ENCODE measurements around the gene IKBKE. TPM values are rescaled to one million over a fixed set of nuclear protein-coding genes. Genes with fewer than 3 reads are reported as not detected.

The IKBKE gene
- total RNA-seq, 1 experiment from 2014 or later: 5.1 TPM

GRCh38 chr1:206465951-206466350, 4.3 kb upstream of the IKBKE start:
- Histone ChIP-seq H3K9me2 (ENCODE audit: insufficient read depth) (no peaks in the 10 kb centered on the region), H3K4me1 (ENCODE audit: control insufficient read depth in 1 of 2, insufficient read depth in 2 of 2, low read length in 2 of 2) (peaks cover 13 to 24% of the 10 kb centered on the region in 2 experiments; a peak in 3 of 4 replicates), H3K27me3 (ENCODE audit: insufficient read depth, low read length) (no peaks in the 10 kb centered on the region), H2AFZ (ENCODE audit: low read depth, low read length, poor library complexity, severe bottlenecking) (no peak overlapping the region), H3K9me3 (ENCODE audit: control insufficient read depth in 1 of 2, insufficient read depth in 1 of 2, low read depth in 1 of 2, low read length in 2 of 2) (no peaks in the 10 kb centered on the region), H3K4me2 (ENCODE audit: low read length) (no peak overlapping the region), H3K79me2 (ENCODE audit: insufficient read depth, low read length) (no peaks in the 10 kb centered on the region), H3K36me3 (ENCODE audit: control insufficient read depth in 1 of 2, insufficient read depth in 2 of 2, low read length in 2 of 2) (no peaks in the 10 kb centered on the region), H3K9ac (ENCODE audit: low read length) (no peak overlapping the region), H3K4me3 (replicated peaks in 1 of 2; ENCODE audit: low read depth in 1 of 2, low read length in 2 of 2) (no peak overlapping the region), H4K20me1 (ENCODE audit: insufficient read depth) (no peaks in the 10 kb centered on the region), H3K27ac (ENCODE audit: low read depth, low read length) (no peak overlapping the region)
- no peak for DNase-seq (ENCODE audit: low read depth, low spot score)
- intact Hi-C loops (cut with micrococcal nuclease): no loop called here
- no TSS peak for BruUV-seq (replicated peaks)
- POLR2A ChIA-PET: no interaction called here
- no peak for ATAC-seq
- CTCF ChIA-PET: no interaction called here
- RAD21 ChIA-PET (ENCODE audit: low non-redundant PET in 1 of 2, low total read pairs in 2 of 2, uncharacterized antibody in 2 of 2, unreplicated experiment in 2 of 2): no interaction called here
- TF ChIP-seq, protein P1, sequence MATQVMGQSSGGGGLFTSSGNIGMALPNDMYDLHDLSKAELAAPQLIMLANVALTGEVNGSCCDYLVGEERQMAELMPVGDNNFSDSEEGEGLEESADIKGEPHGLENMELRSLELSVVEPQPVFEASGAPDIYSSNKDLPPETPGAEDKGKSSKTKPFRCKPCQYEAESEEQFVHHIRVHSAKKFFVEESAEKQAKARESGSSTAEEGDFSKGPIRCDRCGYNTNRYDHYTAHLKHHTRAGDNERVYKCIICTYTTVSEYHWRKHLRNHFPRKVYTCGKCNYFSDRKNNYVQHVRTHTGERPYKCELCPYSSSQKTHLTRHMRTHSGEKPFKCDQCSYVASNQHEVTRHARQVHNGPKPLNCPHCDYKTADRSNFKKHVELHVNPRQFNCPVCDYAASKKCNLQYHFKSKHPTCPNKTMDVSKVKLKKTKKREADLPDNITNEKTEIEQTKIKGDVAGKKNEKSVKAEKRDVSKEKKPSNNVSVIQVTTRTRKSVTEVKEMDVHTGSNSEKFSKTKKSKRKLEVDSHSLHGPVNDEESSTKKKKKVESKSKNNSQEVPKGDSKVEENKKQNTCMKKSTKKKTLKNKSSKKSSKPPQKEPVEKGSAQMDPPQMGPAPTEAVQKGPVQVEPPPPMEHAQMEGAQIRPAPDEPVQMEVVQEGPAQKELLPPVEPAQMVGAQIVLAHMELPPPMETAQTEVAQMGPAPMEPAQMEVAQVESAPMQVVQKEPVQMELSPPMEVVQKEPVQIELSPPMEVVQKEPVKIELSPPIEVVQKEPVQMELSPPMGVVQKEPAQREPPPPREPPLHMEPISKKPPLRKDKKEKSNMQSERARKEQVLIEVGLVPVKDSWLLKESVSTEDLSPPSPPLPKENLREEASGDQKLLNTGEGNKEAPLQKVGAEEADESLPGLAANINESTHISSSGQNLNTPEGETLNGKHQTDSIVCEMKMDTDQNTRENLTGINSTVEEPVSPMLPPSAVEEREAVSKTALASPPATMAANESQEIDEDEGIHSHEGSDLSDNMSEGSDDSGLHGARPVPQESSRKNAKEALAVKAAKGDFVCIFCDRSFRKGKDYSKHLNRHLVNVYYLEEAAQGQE (IDR thresholded peaks at IDR 0.05; ENCODE audit: low read depth): no peak
- TF ChIP-seq EZH2phosphoT487 (IDR thresholded peaks at IDR 0.05; ENCODE audit: borderline replicate concordance): no peak
- no peak for TF ChIP-seq CEBPB (IDR thresholded peaks at IDR 0.05; ENCODE audit: low read depth)
- no peak for TF ChIP-seq RAD21 (IDR thresholded peaks at IDR 0.05; ENCODE audit: low read depth)
- no peak for TF ChIP-seq YY1 (IDR thresholded peaks at IDR 0.05; ENCODE audit: extremely low read depth, insufficient replicate concordance, low read depth, low read length)
- TF ChIP-seq EZH2 (IDR thresholded peaks at IDR 0.05): no peak
- TF ChIP-seq SIN3A (IDR thresholded peaks at IDR 0.05; ENCODE audit: low read depth): no peak
